HTERT RPE-1 (cell line): ENCODE data around the gene FHL2.
"Not testable (repeated sequence)": the region's sequence is repeated elsewhere in the genome, so short reads cannot be mapped to it uniquely, and the experiment has no call there.

Experiments used
- in situ Hi-C: fragments of 300-500 bp; cut with MboI; formaldehyde crosslinking; loops from 4 replicates; pipeline ENCODE4 v1.14.3; 2020; ENCODE audit warnings: low sequenced_read_pairs

FHL2 gene

DNA sequence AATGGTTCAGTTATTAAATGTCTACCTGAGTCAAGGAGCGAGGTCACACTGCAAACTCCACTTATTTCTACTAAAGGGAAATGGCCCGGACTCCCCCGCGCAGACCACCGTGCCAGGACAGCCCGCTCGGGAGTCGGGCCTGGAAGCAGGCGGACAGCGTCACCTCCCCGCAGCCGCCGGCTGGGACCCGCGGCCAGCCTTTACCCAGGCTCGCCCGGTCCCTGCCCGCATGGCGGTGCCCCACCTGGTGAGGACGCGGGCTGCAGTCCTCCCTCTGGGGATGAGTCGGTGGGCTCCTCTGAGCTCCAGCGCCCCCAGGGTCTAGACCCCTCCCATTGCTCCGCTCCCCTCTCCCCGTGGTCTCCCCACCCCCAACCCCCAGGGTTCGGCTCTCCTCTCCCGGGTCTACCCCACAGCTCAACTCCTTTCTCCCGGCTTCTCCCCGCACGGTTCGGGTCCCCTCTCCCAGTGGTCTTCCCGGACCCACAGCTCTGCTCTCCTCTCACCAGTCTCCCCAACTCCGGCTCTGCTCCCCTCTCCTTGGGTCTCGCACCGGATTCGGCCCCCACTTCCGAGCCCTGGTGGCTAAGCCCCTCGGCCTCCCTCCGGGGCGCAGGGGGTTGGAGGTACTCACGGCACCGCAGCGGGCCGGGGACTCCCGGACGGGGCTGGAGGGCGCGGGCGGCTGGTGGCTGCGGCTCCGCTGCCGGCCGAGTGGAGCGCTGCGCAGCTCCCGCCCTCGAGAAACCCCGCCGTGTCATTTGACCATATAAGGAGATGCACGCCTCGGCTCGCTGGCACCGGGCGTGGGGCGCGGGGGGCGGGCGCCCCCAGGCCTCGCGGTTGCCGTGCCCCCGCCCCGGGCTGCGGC lies at the start of gene FHL2:
TSS of gene FHL2 (minus strand) at position 716 of the 871 bp plus-strand sequence. CDS start 12,535 bp downstream, outside the sequence.
- in situ Hi-C loops = no loop called here

- in situ Hi-C loops = no loop called here
These were observed 48.6 kb upstream of the FHL2 start for GRCh38 chr2:105447476-105447875.

- in situ Hi-C loops = no loop called here
These were observed 47.6 kb upstream of the FHL2 start for GRCh38 chr2:105446501-105446900.

GRCh38 chr2:105445976-105446375 lies 47.1 kb upstream of the FHL2 start:
- in situ Hi-C loops = no loop called here

DNA sequence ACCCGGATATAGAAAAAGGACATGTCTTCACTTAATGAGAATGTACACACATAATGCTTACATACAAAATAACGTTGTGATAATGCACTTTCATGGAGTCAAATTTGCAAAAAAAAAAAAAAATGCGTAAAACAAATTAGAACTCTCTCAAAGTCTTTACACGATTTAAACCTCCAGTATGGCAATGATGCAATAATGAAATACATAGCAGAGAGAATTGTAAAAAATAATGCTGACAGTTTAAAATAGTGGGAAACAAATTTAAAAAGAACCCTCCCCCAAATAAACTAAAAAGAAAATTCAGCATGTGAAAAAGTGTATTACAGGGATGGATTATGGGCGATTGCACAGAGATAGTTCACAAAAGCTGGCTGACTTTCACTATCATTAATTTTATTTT lies 46.6 kb upstream of the FHL2 start:
- in situ Hi-C loops = no loop called here

GRCh38 chr2:105443617-105444598 lies 45.1 kb upstream of the FHL2 start:
- in situ Hi-C loops = no loop called here

- in situ Hi-C loops = no loop called here
These were observed 43.9 kb upstream of the FHL2 start for GRCh38 chr2:105442721-105443120.

DNA sequence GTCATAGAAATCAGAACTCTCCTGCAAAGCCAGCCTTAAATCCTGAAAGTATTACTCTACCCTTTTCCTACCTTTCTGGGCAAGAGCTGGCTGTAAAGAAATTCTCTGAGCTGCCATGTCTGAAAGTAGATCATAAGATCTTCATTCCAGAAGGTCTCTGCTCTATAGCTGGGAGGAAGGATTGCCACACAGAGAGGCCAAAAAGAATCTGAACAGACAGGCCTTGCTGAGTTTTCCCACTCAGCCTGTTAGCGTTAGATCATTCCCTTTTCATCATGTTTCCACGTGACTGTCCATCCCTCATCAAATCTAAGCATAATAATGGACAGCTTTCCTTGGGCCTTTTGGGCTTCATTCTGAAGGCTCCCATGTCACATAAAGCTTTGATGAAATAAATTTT lies 43.2 kb upstream of the FHL2 start:
- in situ Hi-C loops = no loop called here

DNA sequence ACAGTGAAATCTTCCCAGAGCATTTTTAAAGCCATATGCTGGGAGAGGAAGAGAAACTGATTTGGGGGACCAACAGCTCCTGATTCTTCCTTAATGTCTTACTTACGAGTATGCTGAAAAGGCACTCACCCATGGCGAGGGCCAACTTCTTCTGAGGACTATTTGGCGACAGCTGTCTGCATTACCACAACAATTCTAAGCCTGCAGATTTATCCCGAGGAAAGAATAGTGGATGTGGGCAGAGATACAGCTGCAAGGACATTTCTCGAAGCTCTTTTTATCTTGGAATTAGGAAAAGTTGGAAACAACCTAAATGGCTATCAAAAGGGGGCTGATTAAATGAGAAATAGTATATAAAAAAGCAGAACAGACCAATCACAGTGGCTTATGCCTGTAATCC lies 40.3 kb upstream of the FHL2 start:
- in situ Hi-C loops = no loop called here

GRCh38 chr2:105438104-105438929 lies 39.5 kb upstream of the FHL2 start:
- in situ Hi-C loops = no loop called here

GRCh38 chr2:105437708-105438103 lies 38.9 kb upstream of the FHL2 start:
- in situ Hi-C loops = no loop called here

GRCh38 chr2:105432749-105433148 lies 33.9 kb upstream of the FHL2 start:
- in situ Hi-C loops = no loop called here

DNA sequence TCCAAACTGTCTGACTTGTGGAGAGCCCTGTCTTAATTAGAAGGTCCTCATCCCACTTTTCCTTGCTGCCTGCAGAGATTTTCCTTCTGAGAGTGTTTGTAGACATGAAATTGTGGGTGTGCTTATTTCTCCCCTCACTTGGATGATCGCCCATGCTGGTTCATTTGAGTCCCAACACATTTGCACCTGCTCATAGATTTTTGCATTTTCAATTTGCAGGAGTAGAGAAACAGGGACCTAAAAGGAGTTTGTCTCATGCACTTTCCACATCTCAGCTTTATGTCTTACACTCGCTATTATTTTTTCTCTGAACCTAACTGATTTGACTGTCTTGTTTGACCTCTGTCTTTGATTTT lies 33.2 kb upstream of the FHL2 start:
- in situ Hi-C loops = no loop called here

- in situ Hi-C loops = no loop called here
These were observed 32.7 kb upstream of the FHL2 start for GRCh38 chr2:105431367-105432043.

DNA sequence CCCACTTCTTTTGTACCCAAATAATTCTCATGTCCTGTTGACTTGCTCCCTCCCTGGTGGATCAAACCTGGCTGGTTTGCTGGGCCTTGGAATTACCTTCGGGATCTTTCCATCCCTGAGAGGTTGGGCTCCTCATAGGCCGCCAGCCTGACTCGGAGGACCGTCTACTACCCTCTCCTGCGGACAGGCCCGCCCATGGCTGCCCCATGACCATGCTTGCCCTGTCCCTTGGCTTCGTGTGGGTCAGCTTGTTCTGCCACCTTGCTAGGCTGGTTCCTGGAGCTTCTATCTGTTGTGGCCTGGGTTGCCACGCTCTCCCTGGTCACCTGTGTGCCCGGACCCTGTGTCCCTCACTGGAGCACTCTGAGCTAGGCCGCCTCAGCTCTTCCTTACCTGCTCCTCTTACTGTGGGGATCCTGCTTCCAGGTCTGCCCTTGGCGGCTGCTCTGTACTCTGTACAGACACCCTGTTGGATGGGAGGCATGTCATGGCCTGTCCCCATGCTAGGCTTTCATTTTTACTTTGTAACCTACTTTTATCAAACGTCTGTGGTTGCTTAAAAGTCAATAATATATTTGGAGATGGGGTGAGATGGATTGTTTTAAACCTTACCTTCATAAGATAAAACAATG lies 29.7 kb upstream of the FHL2 start:
- in situ Hi-C loops = no loop called here

DNA sequence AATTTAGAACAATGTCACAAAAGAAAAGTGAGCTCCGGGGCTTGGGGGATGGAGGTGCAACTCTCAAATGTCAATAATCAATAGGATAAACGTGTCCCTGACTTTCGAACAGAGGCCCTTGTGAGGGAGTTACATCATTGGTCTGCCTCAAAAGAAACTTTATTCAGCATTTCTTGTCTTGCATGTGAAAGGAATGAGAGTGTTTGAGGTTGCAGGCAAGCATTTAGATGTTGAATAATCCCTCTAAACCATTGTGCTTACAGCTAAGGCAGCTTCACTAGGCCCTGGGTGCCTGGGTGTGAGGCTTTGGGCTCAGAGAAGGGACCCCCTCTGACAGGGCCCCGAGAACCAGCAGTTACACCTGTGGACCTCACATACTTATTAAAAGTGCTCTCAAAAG lies 28.6 kb upstream of the FHL2 start:
- in situ Hi-C loops = no loop called here

- in situ Hi-C loops = no loop called here
These were observed 27.9 kb upstream of the FHL2 start for GRCh38 chr2:105426626-105427292.

GRCh38 chr2:105425936-105426625 lies 27.2 kb upstream of the FHL2 start:
- in situ Hi-C loops = no loop called here

GRCh38 chr2:105424836-105425235 lies 26.0 kb upstream of the FHL2 start:
- in situ Hi-C loops = not testable (repeated sequence)
